CD14-positive monocyte (primary cell): ENCODE data around the gene PIK3C3. TPM values are rescaled to one million over a fixed set of nuclear protein-coding genes. Genes with fewer than 3 reads are reported as not detected.

Experiments
- DNase-seq, 3 donors: peaks; one replicate each; pipeline ENCODE4 v3.0.0-alpha.2; 2011 to 2022
- H2AFZ ChIP-seq: 2 replicates; pipeline ENCODE4 v1.6.0; 2012; ENCODE audit warnings: mild to moderate bottlenecking, low read depth, low read length, inconsistent platforms; ENCODE audit not compliant: insufficient read depth, poor library complexity, severe bottlenecking
- H3K27ac ChIP-seq, 2 donors: 1 replicate in 1 of 2; 2 replicates in 1 of 2; pipeline ENCODE4 v1.5.1; 2012 to 2013; ENCODE audit warnings: low read length in 2 of 2, control low read depth in 1 of 2, inconsistent platforms in 1 of 2, low read depth in 1 of 2, mild to moderate bottlenecking in 1 of 2
- H3K27me3 ChIP-seq, 2 donors: one replicate each; pipeline versions ENCODE4 v1.6.0 to v1.6.1; 2011 to 2013; ENCODE audit warnings: low read length in 2 of 2; ENCODE audit not compliant: control insufficient read depth in 2 of 2, insufficient read depth in 2 of 2
- H3K36me3 ChIP-seq, 2 donors: replicated peaks in 1 of 2; 1 replicate in 1 of 2; 2 replicates in 1 of 2; pipeline versions ENCODE4 v1.5.1 to v1.6.1; 2012 to 2013; ENCODE audit warnings: low read length in 2 of 2, control low read depth in 1 of 2, inconsistent platforms in 1 of 2, mild to moderate bottlenecking in 1 of 2; ENCODE audit not compliant: insufficient read depth in 2 of 2, control insufficient read depth in 1 of 2
- H3K4me1 ChIP-seq, 2 donors: 1 replicate in 1 of 2; 2 replicates in 1 of 2; pipeline versions ENCODE4 v1.5.1 to v1.6.1; 2012 to 2013; ENCODE audit warnings: low read length in 2 of 2, control low read depth in 1 of 2, inconsistent platforms in 1 of 2, mild to moderate bottlenecking in 1 of 2, moderate library complexity in 1 of 2; ENCODE audit not compliant: insufficient read depth in 2 of 2, control insufficient read depth in 1 of 2
- H3K4me2 ChIP-seq: replicated peaks from 2 replicates; pipeline ENCODE3; 2012; ENCODE audit warnings: low read length, moderate library complexity, mild to moderate bottlenecking; ENCODE audit not compliant: poor library complexity, severe bottlenecking; ENCODE audit errors: extremely low read depth
- H3K4me3 ChIP-seq, 3 experiments: fragments of 200-600 bp in 1 of 3; sonication (generic) in 1 of 3; replicated peaks in 1 of 3; 1 replicate in 2 of 3; 2 replicates in 1 of 3; pipeline ENCODE4 v1.5.1; 2011 to 2013; ENCODE audit warnings: low read length in 3 of 3, mild to moderate bottlenecking in 3 of 3, control low read depth in 2 of 3, low read depth in 2 of 3, inconsistent platforms in 1 of 3, moderate library complexity in 1 of 3
- H3K79me2 ChIP-seq: 2 replicates; pipeline ENCODE4 v1.6.0; 2012; ENCODE audit warnings: mild to moderate bottlenecking, control low read depth, inconsistent platforms, low read length, moderate library complexity; ENCODE audit not compliant: insufficient read depth
- H3K9ac ChIP-seq: 2 replicates; pipeline ENCODE4 v1.6.0; 2017; ENCODE audit warnings: low read length, mild to moderate bottlenecking; ENCODE audit not compliant: insufficient read depth, poor library complexity, severe bottlenecking
- H3K9me3 ChIP-seq, 2 donors: replicated peaks in 1 of 2; 1 replicate in 1 of 2; 2 replicates in 1 of 2; pipeline versions ENCODE4 v1.5.1 to v1.6.1; 2012 to 2013; ENCODE audit warnings: low read length in 2 of 2, control low read depth in 1 of 2; ENCODE audit not compliant: control insufficient read depth in 1 of 2, insufficient read depth in 1 of 2
- H4K20me1 ChIP-seq: 2 replicates; pipeline ENCODE4 v1.6.0; 2012; ENCODE audit warnings: mild to moderate bottlenecking, low read length, control low read depth, moderate library complexity; ENCODE audit not compliant: insufficient read depth
- H3K27ac Mint-ChIP-seq, 7 donors: one replicate each; pipeline ENCODE4 v1.8.0; 2020; ENCODE audit warnings: mild to moderate bottlenecking in 7 of 7, mixed read lengths in 7 of 7, moderate library complexity in 6 of 7, inconsistent platforms in 2 of 7
- H3K27me3 Mint-ChIP-seq, 3 donors: one replicate each; pipeline ENCODE4 v1.8.0; 2021 to 2022; ENCODE audit warnings: low read depth in 3 of 3, mild to moderate bottlenecking in 3 of 3, mixed read lengths in 3 of 3, moderate library complexity in 3 of 3, inconsistent platforms in 1 of 3
- H3K36me3 Mint-ChIP-seq, 2 donors: one replicate each; pipeline ENCODE4 v1.8.0; 2020; ENCODE audit warnings: mixed read lengths in 2 of 2, inconsistent platforms in 1 of 2, mild to moderate bottlenecking in 1 of 2
- H3K4me1 Mint-ChIP-seq: one replicate; pipeline ENCODE4 v1.8.0; 2020; ENCODE audit warnings: mild to moderate bottlenecking, mixed read lengths
- H3K4me3 Mint-ChIP-seq, 2 donors: one replicate each; pipeline ENCODE4 v1.8.0; 2020; ENCODE audit warnings: mild to moderate bottlenecking in 2 of 2, mixed read lengths in 2 of 2, moderate library complexity in 1 of 2
- H3K9me3 Mint-ChIP-seq, 7 donors: one replicate each; pipeline ENCODE4 v1.8.0; 2020 to 2022; ENCODE audit warnings: mixed read lengths in 7 of 7, mild to moderate bottlenecking in 6 of 7, moderate library complexity in 6 of 7, inconsistent platforms in 2 of 7
- WGBS: methylation state at CpG from one replicate; pipeline ENCODE4 v1.1.5; 2013; ENCODE audit warnings: missing lambda C conversion rate; ENCODE audit not compliant: insufficient coverage; 5-methylcytosine and 5-hydroxymethylcytosine counted together
- intact Hi-C, 2 donors: fragments of 100-400 bp; cut with micrococcal nuclease; formaldehyde crosslinking; loops; one replicate each; pipeline versions ENCODE4 v1.15.0 to v1.15.1; 2023
- polyA plus RNA-seq, 3 donors: library from polyadenylated mRNA; depleted of rRNA in 1 of 3; unstranded in 2 of 3; stranded (reverse) in 1 of 3; fragments of 300-500 nt in 2 of 3; fragments of >200 nt in 1 of 3; fragmentation: Illumina TruSeq in 2 of 3; gene quantifications; 1 replicate in 2 of 3; 2 replicates in 1 of 3; pipeline ENCODE4 v1.2.3, GENCODE V29; 2012 to 2021
- TF ChIP-seq, protein P1 (sequence below): fragments of 200-600 bp; IDR thresholded peaks from one replicate; pipeline ENCODE4 v1.8.0; 2022; ENCODE audit warnings: antibody characterized with exemption, mild to moderate bottlenecking

The PIK3C3 gene
- polyA plus RNA-seq, 3 donors = 16.5 to 29.1 (median 25.9) TPM

DNA sequence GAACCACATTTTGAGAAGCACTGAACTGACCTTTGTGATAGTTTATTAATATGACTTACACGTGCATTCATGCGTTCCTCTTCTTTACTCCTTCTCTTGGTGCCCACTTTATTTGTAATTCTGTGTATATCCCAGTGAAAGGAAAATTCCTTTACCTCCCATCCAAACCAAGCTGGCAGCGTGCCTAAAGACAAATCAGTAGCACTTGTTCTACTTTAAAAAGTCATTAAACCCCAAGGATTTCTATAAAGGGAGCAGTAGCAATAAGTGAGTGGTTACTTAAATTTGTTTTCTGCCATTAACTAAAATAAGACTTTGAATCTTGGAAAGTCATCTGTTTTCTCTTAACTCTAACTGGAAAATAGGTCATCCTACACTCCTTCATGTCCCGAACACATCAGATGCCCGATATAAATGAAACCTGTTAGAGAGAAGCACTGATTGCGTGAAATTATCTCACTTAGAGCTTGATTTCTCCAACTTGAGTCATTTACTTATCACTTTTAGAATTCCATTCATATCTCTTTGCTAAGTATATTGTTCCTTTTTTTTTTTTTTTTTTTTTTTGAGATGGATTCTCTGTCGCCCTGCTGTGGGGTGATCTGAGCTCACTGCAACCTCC is 10.7 kb downstream of the PIK3C3 start:
- Histone ChIP-seq H2AFZ (no peak overlapping the region), H3K9ac (no peak overlapping the region), H3K4me3 (no peak overlapping the region), H3K27me3 (no peaks in the 10 kb centered on the region), H3K36me3 (peaks cover 69 to 95% of the 10 kb centered on the region in 2 donors), H3K4me1 (no peaks in the 10 kb centered on the region), H3K27ac (no peak overlapping the region), H3K4me2 (no peak overlapping the region), H3K79me2 (peaks cover 50% of the 10 kb centered on the region), H4K20me1 (peaks cover 71% of the 10 kb centered on the region), H3K9me3 (no peaks in the 10 kb centered on the region)
- no peak for DNase-seq
- TF ChIP-seq, protein P1, sequence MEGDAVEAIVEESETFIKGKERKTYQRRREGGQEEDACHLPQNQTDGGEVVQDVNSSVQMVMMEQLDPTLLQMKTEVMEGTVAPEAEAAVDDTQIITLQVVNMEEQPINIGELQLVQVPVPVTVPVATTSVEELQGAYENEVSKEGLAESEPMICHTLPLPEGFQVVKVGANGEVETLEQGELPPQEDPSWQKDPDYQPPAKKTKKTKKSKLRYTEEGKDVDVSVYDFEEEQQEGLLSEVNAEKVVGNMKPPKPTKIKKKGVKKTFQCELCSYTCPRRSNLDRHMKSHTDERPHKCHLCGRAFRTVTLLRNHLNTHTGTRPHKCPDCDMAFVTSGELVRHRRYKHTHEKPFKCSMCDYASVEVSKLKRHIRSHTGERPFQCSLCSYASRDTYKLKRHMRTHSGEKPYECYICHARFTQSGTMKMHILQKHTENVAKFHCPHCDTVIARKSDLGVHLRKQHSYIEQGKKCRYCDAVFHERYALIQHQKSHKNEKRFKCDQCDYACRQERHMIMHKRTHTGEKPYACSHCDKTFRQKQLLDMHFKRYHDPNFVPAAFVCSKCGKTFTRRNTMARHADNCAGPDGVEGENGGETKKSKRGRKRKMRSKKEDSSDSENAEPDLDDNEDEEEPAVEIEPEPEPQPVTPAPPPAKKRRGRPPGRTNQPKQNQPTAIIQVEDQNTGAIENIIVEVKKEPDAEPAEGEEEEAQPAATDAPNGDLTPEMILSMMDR = no peak
- Mint-ChIP-seq H3K27ac (no peak overlapping the region), H3K27me3 (no peaks in the 10 kb centered on the region), H3K36me3 (peaks cover 65% of the 10 kb centered on the region in 2 donors), H3K9me3 (no peaks in the 10 kb centered on the region), H3K4me1 (no peaks in the 10 kb centered on the region), H3K4me3 (no peak overlapping the region)
- WGBS = no CpG with 5 or more reads among the region's 7 CpGs
- intact Hi-C loops = no loop called here

DNA sequence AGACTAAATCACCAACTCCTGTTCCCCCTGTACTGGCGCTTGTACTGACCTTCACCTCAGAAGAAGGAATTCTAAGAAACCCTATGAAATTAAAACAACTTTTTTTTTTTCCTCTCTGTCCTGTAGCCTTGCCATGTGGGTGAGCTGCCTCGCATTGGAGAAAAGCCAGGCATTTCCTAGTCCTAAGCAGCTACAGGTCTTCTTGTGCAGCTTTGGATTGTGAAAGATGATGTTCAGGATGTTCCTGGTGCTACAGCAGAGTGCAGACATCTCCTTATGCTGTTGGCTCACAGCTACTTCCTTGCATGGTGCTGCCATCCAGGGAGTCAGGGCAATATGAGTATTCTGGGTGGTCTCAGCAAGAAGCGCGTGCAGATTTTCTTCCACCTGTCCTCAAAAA is 11.9 kb downstream of the PIK3C3 start:
- no peak for DNase-seq
- H3K9me3 Mint-ChIP-seq = no peaks in the 10 kb centered on the region
- H3K9me3 ChIP-seq = no peaks in the 10 kb centered on the region
- H3K36me3 ChIP-seq = peaks cover 73 to 92% of the 10 kb centered on the region in 2 donors
- H3K27me3 ChIP-seq = no peaks in the 10 kb centered on the region
- H3K4me1 ChIP-seq = no peaks in the 10 kb centered on the region
- no peak overlapping the region for H3K4me2 ChIP-seq
- H3K4me3 ChIP-seq = no peak overlapping the region
- H3K4me1 Mint-ChIP-seq = no peaks in the 10 kb centered on the region
- H2AFZ ChIP-seq = no peak overlapping the region
- 80% methylated on average over 2 of the region's 4 CpGs for WGBS
- H3K27me3 Mint-ChIP-seq = no peaks in the 10 kb centered on the region
- H3K27ac Mint-ChIP-seq = peak overlapping the region in 1 of 7 donors; percentile 10
- peak overlapping the region in 1 of 2 donors; percentile 7 for H3K27ac ChIP-seq
- H3K36me3 Mint-ChIP-seq = peaks cover 62 to 65% of the 10 kb centered on the region in 2 donors
- intact Hi-C loops = no loop called here
- peaks cover 60% of the 10 kb centered on the region for H4K20me1 ChIP-seq
- no peak overlapping the region for H3K4me3 Mint-ChIP-seq
- peaks cover 43% of the 10 kb centered on the region for H3K79me2 ChIP-seq
- H3K9ac ChIP-seq = no peak overlapping the region
- TF ChIP-seq, protein P1 = no peak
